GM12801 (cell line): ENCODE results near the gene ALDH1L1.

Experiments
- CTCF ChIP-seq: IDR thresholded peaks from one replicate; pipeline ENCODE4 v1.5.1; 2011; ENCODE audit warnings: control low read depth; ENCODE audit not compliant: insufficient read length; ENCODE audit errors: extremely low read depth

ALDH1L1 gene

GRCh38 chr3:126121074-126121473 is 59.3 kb downstream of the ALDH1L1 start:
- no peak for TF ChIP-seq CTCF

GRCh38 chr3:126119976-126120375 is 60.4 kb downstream of the ALDH1L1 start:
- TF ChIP-seq CTCF: no peak

GRCh38 chr3:126119008-126119675 is 61.2 kb downstream of the ALDH1L1 start:
- TF ChIP-seq CTCF: no peak

- no peak for TF ChIP-seq CTCF
Observed at GRCh38 chr3:126118591-126118990, 61.8 kb downstream of the ALDH1L1 start.

- no peak for TF ChIP-seq CTCF
Observed at GRCh38 chr3:126117786-126118185, 62.6 kb downstream of the ALDH1L1 start.

GRCh38 chr3:126117212-126117611 is 63.2 kb downstream of the ALDH1L1 start:
- no peak for TF ChIP-seq CTCF

- no peak for TF ChIP-seq CTCF
Observed at GRCh38 chr3:126116526-126116925, 63.9 kb downstream of the ALDH1L1 start.
